Lower leg skin (tissue), 4 donors: ENCODE results near the gene DRC3. TPM values are rescaled to one million over a fixed set of nuclear protein-coding genes. Genes with fewer than 3 reads are reported as not detected.

Source experiments
- DNase-seq, 2 donors: peaks; one replicate each; pipeline ENCODE4 v3.0.0-alpha.2; 2019; ENCODE audit warnings: low spot score in 2 of 2
- H3K4me3 ChIP-seq: fragments of 200-600 bp; sonication (generic); 2 replicates; pipeline ENCODE4 v1.5.1; 2017; ENCODE audit warnings: mild to moderate bottlenecking, low read depth; ENCODE audit not compliant: poor library complexity, severe bottlenecking
- POLR2A ChIP-seq, 2 donors: fragments of 450-650 bp; IDR thresholded peaks; one replicate each; pipeline ENCODE4 v1.6.1; 2016 to 2017; ENCODE audit warnings: antibody characterized with exemption in 2 of 2, mild to moderate bottlenecking in 1 of 2, moderate library complexity in 1 of 2
- WGBS, 2 donors: methylation state at CpG; one replicate each; pipeline ENCODE4 v1.1.5; 2018; 5-methylcytosine and 5-hydroxymethylcytosine counted together
- intact Hi-C: fragments of 100-400 bp; cut with DNase I; formaldehyde crosslinking; loops from one replicate; pipeline ENCODE4 v1.15.0; 2023; ENCODE audit warnings: low total_unique reads
- total RNA-seq, 4 donors: library from RNA; depleted of rRNA; stranded (reverse); fragments of >200 nt; gene quantifications; one replicate each; pipeline ENCODE4 v1.1.0, GENCODE V29; 2016
- TF ChIP-seq, protein P1 (sequence below), 3 donors: fragments of 450-650 bp; IDR thresholded peaks; one replicate each; pipeline ENCODE4 v1.5.1; 2016; ENCODE audit warnings: antibody characterized with exemption in 3 of 3, mild to moderate bottlenecking in 3 of 3, moderate library complexity in 2 of 3

Gene DRC3
- total RNA-seq, 4 donors from 2014 or later: 0.93 to 6.4 (median 4.0) TPM

DNA sequence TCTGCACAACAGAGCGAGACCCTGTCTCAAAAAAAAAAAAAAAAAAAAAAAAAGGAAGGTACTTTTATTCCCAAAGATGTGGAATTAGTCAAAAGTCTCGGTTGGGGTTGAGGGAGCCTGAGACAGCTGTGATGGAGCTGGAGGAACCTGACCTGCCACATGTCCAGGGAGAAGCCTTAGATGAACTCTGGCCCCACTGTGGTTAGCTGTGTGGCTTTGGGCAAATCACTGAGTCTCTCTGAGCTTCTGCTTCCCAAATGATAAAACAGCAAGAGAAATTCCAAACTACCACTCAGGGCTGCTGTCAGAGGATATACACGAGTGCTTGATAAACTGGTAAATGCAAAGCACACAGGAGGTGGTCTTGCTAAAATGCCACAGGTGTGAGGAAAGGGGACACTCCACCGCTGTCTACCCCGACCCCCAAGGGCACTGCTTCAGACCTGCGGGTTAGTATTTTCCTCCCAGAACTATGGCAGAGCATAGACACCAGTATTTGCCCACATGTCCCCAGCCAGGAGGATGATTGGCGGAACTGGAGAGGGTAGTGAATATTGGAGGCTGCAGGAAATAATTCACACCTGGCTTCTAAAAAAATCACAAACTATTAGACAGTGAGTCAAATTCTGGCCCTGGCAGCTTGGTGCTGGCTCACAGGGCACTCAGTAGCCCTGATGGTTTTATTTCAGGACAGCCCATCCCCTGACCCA lies 14.7 kb downstream of the DRC3 start:
- no peak overlapping the region for H3K4me3 ChIP-seq
- intact Hi-C loops: no loop called here
- no peak for DNase-seq
- 84 to 86% methylated on average over 7 of the region's 7 CpGs for WGBS, 2 donors
- no peak for TF ChIP-seq POLR2A (IDR thresholded peaks at IDR 0.05)
- TF ChIP-seq, protein P1, sequence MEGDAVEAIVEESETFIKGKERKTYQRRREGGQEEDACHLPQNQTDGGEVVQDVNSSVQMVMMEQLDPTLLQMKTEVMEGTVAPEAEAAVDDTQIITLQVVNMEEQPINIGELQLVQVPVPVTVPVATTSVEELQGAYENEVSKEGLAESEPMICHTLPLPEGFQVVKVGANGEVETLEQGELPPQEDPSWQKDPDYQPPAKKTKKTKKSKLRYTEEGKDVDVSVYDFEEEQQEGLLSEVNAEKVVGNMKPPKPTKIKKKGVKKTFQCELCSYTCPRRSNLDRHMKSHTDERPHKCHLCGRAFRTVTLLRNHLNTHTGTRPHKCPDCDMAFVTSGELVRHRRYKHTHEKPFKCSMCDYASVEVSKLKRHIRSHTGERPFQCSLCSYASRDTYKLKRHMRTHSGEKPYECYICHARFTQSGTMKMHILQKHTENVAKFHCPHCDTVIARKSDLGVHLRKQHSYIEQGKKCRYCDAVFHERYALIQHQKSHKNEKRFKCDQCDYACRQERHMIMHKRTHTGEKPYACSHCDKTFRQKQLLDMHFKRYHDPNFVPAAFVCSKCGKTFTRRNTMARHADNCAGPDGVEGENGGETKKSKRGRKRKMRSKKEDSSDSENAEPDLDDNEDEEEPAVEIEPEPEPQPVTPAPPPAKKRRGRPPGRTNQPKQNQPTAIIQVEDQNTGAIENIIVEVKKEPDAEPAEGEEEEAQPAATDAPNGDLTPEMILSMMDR (IDR thresholded peaks at IDR 0.05): no peak

DNA sequence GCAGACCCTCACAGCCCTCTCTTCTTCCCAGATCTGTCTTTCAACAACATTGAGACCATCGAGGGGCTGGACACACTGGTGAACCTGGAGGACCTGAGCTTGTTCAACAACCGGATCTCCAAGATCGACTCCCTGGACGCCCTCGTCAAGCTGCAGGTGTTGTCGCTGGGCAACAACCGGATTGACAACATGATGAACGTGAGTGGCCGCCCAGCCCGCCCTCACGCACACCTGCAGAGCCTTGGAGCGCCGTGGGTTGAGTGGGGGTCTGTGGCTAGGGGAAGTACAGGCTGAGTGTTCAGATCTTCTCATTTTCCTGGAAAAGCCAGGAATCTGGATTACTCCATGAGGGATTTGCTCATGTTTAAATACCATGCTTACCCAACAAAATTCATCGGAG lies 15.2 kb downstream of the DRC3 start:
- TF ChIP-seq, protein P1 (IDR thresholded peaks at IDR 0.05): no peak
- no peak for TF ChIP-seq POLR2A (IDR thresholded peaks at IDR 0.05)
- WGBS, 2 donors: 59 to 86% methylated on average over 14 of the region's 14 CpGs
- no peak for DNase-seq
- H3K4me3 ChIP-seq: no peak overlapping the region
- intact Hi-C loops: no loop called here

DNA sequence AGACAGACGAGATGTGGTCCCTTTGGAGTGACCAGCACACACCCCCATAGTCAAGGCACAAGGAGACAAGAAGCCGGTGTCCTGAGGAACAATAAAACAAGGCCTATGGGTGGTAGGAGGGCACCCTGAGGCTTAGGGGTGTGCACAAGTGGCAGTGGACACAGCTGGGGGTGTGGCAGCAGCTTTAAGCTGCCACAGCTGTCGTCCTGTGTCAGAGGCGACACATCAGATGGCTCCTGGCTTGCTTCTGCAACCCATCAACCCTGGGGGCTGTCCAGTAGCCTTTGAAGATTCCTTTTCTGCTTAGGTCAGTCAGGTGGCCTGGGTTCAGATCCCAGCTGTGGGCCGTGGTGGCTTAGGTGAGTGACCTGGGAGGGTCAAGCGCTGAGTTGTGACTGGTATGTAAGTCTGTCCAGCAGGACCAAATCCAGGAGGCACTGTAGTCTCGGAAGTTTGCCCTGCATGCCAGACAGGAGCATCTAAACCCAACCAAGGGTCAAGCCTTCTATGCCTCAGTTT lies 15.8 kb downstream of the DRC3 start:
- intact Hi-C loops: no loop called here
- 95 to 96% methylated on average over 6 to 7 of the region's 7 CpGs for WGBS, 2 donors
- no peak overlapping the region for H3K4me3 ChIP-seq
- TF ChIP-seq, protein P1 (IDR thresholded peaks at IDR 0.05): no peak
- TF ChIP-seq POLR2A (IDR thresholded peaks at IDR 0.05): no peak
- no peak for DNase-seq

DNA sequence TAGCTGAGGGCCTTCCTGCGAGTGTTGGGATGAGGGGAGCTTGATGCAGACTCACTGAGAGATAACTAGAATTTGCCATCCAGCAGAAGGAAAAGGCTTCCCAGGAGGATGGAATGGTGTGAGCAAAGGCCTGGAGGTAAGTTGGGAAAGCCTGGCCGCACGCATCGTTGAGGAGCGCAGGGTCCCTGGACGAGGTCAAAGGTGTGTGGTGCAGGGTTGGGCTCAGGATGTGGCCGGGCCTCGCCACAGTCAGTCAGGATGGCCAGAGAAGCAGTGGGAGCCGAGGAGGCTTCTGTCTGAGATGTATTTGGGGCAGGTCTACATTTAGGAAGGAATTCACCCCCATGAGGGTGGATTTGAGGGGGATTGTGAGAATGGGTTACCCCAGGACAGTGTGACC lies 16.4 kb downstream of the DRC3 start:
- no peak for DNase-seq
- intact Hi-C loops: no loop called here
- no peak overlapping the region for H3K4me3 ChIP-seq
- 89 to 92% methylated on average over 9 of the region's 9 CpGs for WGBS, 2 donors
- no peak for TF ChIP-seq POLR2A (IDR thresholded peaks at IDR 0.05)
- TF ChIP-seq, protein P1 (IDR thresholded peaks at IDR 0.05): no peak

DNA sequence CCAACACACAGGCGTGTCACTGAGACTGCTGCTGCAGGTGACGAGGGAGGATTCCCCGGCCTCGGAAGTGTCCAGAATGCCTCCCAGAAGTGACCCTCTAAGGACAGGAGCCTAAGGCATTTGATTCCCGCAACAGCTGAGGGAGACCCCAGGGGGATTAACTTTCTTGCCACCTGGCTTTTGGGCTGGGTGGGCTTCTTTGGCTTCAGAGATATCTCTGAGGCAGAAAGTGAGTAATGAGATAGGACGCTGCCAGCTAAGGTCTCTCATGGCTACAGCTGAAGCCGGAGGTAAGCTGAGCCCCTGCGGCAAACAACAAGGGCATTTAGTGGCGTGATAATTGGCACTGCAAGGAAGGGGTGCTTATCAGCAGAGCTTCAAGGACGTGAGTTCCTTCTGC lies 17.0 kb downstream of the DRC3 start:
- WGBS, 2 donors: 80 to 81% methylated on average over 10 of the region's 10 CpGs
- intact Hi-C loops: no loop called here
- no peak for TF ChIP-seq POLR2A (IDR thresholded peaks at IDR 0.05)
- TF ChIP-seq, protein P1 (IDR thresholded peaks at IDR 0.05): no peak
- no peak overlapping the region for H3K4me3 ChIP-seq
- DNase-seq: no peak

DNA sequence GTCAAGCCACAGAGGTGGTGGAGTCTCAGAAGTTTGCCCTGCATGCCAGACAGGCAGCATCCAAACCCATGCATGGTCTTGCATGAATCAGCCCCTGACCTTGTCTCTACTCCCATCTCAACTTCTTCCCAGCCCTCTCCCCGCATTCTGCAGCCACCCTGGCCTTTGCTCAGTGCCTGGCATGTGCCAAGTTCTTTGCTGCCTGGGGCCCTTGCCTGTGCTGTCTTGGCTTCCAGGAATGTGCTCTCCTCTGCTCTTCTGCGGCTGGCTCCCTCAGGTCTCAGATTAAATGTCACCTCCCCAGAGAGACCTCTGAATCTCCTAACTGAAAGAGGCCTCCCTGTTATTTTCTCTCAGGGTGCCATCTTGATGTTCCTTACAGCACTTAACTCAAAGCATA lies 17.6 kb downstream of the DRC3 start:
- H3K4me3 ChIP-seq: no peak overlapping the region
- intact Hi-C loops: no loop called here
- no peak for DNase-seq
- TF ChIP-seq, protein P1 (IDR thresholded peaks at IDR 0.05): no peak
- no peak for TF ChIP-seq POLR2A (IDR thresholded peaks at IDR 0.05)
- 60 to 68% methylated on average over 2 of the region's 2 CpGs for WGBS, 2 donors
